Lung microvascular endothelial cell (primary cell): ENCODE data around the gene LRCH4. TPM values are rescaled to one million over a fixed set of nuclear protein-coding genes. Genes with fewer than 3 reads are reported as not detected.
A peak's percentile ranks its signal among the peaks of the same experiment; 100 is the strongest.

ENCODE experiments used
- DNase-seq, 2 donors: peaks; one replicate each; pipeline versions ENCODE4 v3.0.0 to v3.0.0-alpha.2; 2010; ENCODE audit warnings: low read depth in 2 of 2
- total RNA-seq: library from RNA; depleted of rRNA; stranded (reverse); fragments of >200 nt; gene quantifications from 2 replicates; pipeline ENCODE4 v1.2.1, GENCODE V29; 2014

The LRCH4 gene
- total RNA-seq, 1 donor from 2014 or later: 5.8 TPM

GRCh38 chr7:100583132-100584053 lies 2.5 kb downstream of the LRCH4 start:
- peak in 1 of 2 donors; percentile 73 for DNase-seq

- no peak for DNase-seq
Measured at GRCh38 chr7:100582650-100583049, 3.3 kb downstream of the LRCH4 start.

GRCh38 chr7:100582041-100582579 lies 3.8 kb downstream of the LRCH4 start:
- no peak for DNase-seq

- DNase-seq: no peak
Measured at GRCh38 chr7:100580466-100581283, 5.3 kb downstream of the LRCH4 start.

- DNase-seq: no peak
Measured at GRCh38 chr7:100578246-100579183, 7.4 kb downstream of the LRCH4 start.

GRCh38 chr7:100577507-100577906 lies 8.4 kb downstream of the LRCH4 start:
- no peak for DNase-seq

GRCh38 chr7:100577103-100577502 lies 8.8 kb downstream of the LRCH4 start:
- no peak for DNase-seq

GRCh38 chr7:100576384-100576993 lies 9.4 kb downstream of the LRCH4 start:
- no peak for DNase-seq

GRCh38 chr7:100575746-100576383 lies 10.1 kb downstream of the LRCH4 start:
- DNase-seq: no peak

GRCh38 chr7:100575206-100575631 lies 10.7 kb downstream of the LRCH4 start:
- DNase-seq: no peak

- no peak for DNase-seq
Measured at GRCh38 chr7:100574362-100575205, 11.3 kb downstream of the LRCH4 start.

GRCh38 chr7:100573691-100574361 lies 12.1 kb downstream of the LRCH4 start, which contains the start of gene SAP25:
TSS of gene SAP25 (minus strand) at chr7:100573900. CDS start at chr7:100573742, 158 bp downstream.
- no peak for DNase-seq

- DNase-seq: no peak
Measured at GRCh38 chr7:100572949-100573675, 12.8 kb downstream of the LRCH4 start.

GRCh38 chr7:100572281-100572948 lies 13.5 kb downstream of the LRCH4 start:
- no peak for DNase-seq

- DNase-seq: no peak
Measured at GRCh38 chr7:100571829-100572116, 14.2 kb downstream of the LRCH4 start.

- DNase-seq: no peak
Measured at GRCh38 chr7:100570954-100571828, 14.7 kb downstream of the LRCH4 start.
